ENCODE measurements around the gene UNC13A. TPM values are rescaled to one million over a fixed set of nuclear protein-coding genes. Genes with fewer than 3 reads are reported as not detected.
A peak's percentile ranks its signal among the peaks of the same experiment; 100 is the strongest.

The UNC13A gene
- total and polyA plus RNA-seq, 2 of the 13 experiments (the other 11 are each of a cell fraction or from before 2014, with no cell fraction given), result 0.11 to 0.45 TPM

- TF ChIP-seq PTBP1 (IDR thresholded peaks at IDR 0.05; ENCODE audit: low read depth, low read length, poor library complexity, severe bottlenecking) (no peak), ZSCAN20 (CRISPR knock-in tag; IDR thresholded peaks at IDR 0.05; ENCODE audit: borderline replicate concordance) (no peak), ZNF121 (CRISPR knock-in tag; IDR thresholded peaks at IDR 0.05) (no peak), CEBPG (CRISPR knock-in tag; IDR thresholded peaks at IDR 0.05) (no peak), NR2F1 (CRISPR knock-in tag; IDR thresholded peaks at IDR 0.05) (no peak), ZNF530 (CRISPR knock-in tag; IDR thresholded peaks at IDR 0.05; ENCODE audit: low read depth) (no peak), ZNF609 (CRISPR knock-in tag; IDR thresholded peaks at IDR 0.05; ENCODE audit: borderline replicate concordance) (no peak; the same call in 1 of the 2 replicates), AKAP8 (CRISPR knock-in tag; IDR thresholded peaks at IDR 0.05) (no peak), KLF12 (CRISPR knock-in tag; IDR thresholded peaks at IDR 0.05; ENCODE audit: borderline replicate concordance) (0 out of 2 replicates have a peak, but pooled peaks have one; percentile 33), ZNF660 (CRISPR knock-in tag; IDR thresholded peaks at IDR 0.05; ENCODE audit: borderline replicate concordance, low read depth) (no peak), ZNF3 (CRISPR knock-in tag; IDR thresholded peaks at IDR 0.05) (no peak), ZNF496 (CRISPR knock-in tag; IDR thresholded peaks at IDR 0.05; ENCODE audit: insufficient replicate concordance) (no peak), ARNTL (CRISPR knock-in tag; IDR thresholded peaks at IDR 0.05) (no peak), ZBTB21 (CRISPR knock-in tag; IDR thresholded peaks at IDR 0.05) (no peak), PRPF4 (IDR thresholded peaks at IDR 0.05; ENCODE audit: low read depth, low read length, poor library complexity, severe bottlenecking) (no peak), ZNF563 (CRISPR knock-in tag; IDR thresholded peaks at IDR 0.05) (0 out of 2 replicates have a peak, but pooled peaks have one; percentile 11), MAZ (IDR thresholded peaks at IDR 0.05; ENCODE audit: borderline replicate concordance, low read depth, low read length) (no peak), MAZ (CRISPR knock-in tag; IDR thresholded peaks at IDR 0.05; ENCODE audit: low read depth) (peak; percentile 16; the same call in 1 of the 2 replicates), KLF9 (CRISPR knock-in tag; IDR thresholded peaks at IDR 0.05; ENCODE audit: low read depth) (no peak), ZBTB39 (CRISPR knock-in tag; IDR thresholded peaks at IDR 0.05) (no peak), ZNF350 (CRISPR knock-in tag; IDR thresholded peaks at IDR 0.05; ENCODE audit: borderline replicate concordance, low read depth) (0 out of 2 replicates have a peak, but pooled peaks have one; percentile 16), EHMT2 (IDR thresholded peaks at IDR 0.05; ENCODE audit: borderline replicate concordance, low read depth, low read length) (no peak), PAWR (CRISPR knock-in tag; IDR thresholded peaks at IDR 0.05; ENCODE audit: borderline replicate concordance) (no peak)
Measured at GRCh38 chr19:17555929-17556813, 132.0 kb downstream of the UNC13A start (continued).

All from HepG2 (cell line).